Activated T-cell treated with anti-CD3 and anti-CD28 coated beads, Interleukin-2, amount 50 U/mL, for 72 hours (primary cell): Measurements from ENCODE around the gene PIK3C2G. TPM values are rescaled to one million over a fixed set of nuclear protein-coding genes. Genes with fewer than 3 reads are reported as not detected.

Source experiments
- ATAC-seq, 2 donors: fragments of 150-1000 bp; cut with Tn5 transposase; replicated peaks in 1 of 2; 2 replicates each; pipeline ENCODE4 v1.10.0; 2021; ENCODE audit warnings: moderate library complexity in 2 of 2, mild to moderate bottlenecking in 1 of 2
- DNase-seq, 2 donors: peaks; one replicate each; pipeline ENCODE4 v3.0.0; 2021 to 2022; ENCODE audit warnings: mixed read lengths in 1 of 2
- H3K27ac Mint-ChIP-seq: one replicate; pipeline ENCODE4 v1.8.0; 2022; ENCODE audit warnings: mild to moderate bottlenecking, moderate library complexity, mixed read lengths
- H3K27me3 Mint-ChIP-seq: one replicate; pipeline ENCODE4 v1.8.0; 2022; ENCODE audit warnings: low read depth, mixed read lengths
- H3K36me3 Mint-ChIP-seq, 2 donors: one replicate each; pipeline ENCODE4 v1.8.0; 2022; ENCODE audit warnings: mixed read lengths in 2 of 2, mild to moderate bottlenecking in 1 of 2; ENCODE audit not compliant: insufficient read depth in 2 of 2
- H3K4me1 Mint-ChIP-seq: one replicate; pipeline ENCODE4 v1.8.0; 2022; ENCODE audit warnings: low read depth, mixed read lengths
- H3K4me3 Mint-ChIP-seq, 2 donors: one replicate each; pipeline ENCODE4 v1.8.0; 2022; ENCODE audit warnings: mild to moderate bottlenecking in 2 of 2, mixed read lengths in 2 of 2, moderate library complexity in 2 of 2
- H3K9me3 Mint-ChIP-seq, 2 donors: one replicate each; pipeline ENCODE4 v1.8.0; 2022; ENCODE audit warnings: mixed read lengths in 2 of 2
- total RNA-seq, 2 donors: library from RNA; stranded (reverse); gene quantifications; one replicate each; pipeline ENCODE4 v1.2.3, GENCODE V29; 2022

The PIK3C2G gene
- total RNA-seq, 2 donors from 2014 or later: not detected

DNA sequence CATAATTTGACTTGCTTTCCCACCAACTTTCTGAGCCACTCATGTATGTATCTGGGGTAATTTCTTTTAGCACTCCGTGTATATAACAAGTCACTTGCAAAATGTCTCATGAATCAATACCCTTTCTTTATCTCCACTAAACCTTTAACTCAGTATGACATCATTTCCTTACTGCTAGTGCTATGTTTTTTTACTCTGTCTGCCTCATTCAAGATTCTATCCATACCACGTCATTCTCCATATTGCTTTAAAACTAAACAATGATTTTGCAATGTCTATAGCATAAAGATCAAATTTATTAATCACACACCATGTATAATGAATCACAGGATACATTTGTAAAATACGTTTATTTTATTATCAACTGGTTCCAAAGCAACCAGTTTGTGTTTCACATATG lies 178.2 kb downstream of the PIK3C2G start:
- no peaks in the 10 kb centered on the region for H3K4me1 Mint-ChIP-seq
- peaks cover 4% of the 10 kb centered on the region in 2 donors for H3K9me3 Mint-ChIP-seq
- no peak for ATAC-seq
- H3K27ac Mint-ChIP-seq: no peak overlapping the region
- H3K4me3 Mint-ChIP-seq: no peak overlapping the region
- no peaks in the 10 kb centered on the region for H3K36me3 Mint-ChIP-seq
- DNase-seq: no peak
- H3K27me3 Mint-ChIP-seq: no peaks in the 10 kb centered on the region

DNA sequence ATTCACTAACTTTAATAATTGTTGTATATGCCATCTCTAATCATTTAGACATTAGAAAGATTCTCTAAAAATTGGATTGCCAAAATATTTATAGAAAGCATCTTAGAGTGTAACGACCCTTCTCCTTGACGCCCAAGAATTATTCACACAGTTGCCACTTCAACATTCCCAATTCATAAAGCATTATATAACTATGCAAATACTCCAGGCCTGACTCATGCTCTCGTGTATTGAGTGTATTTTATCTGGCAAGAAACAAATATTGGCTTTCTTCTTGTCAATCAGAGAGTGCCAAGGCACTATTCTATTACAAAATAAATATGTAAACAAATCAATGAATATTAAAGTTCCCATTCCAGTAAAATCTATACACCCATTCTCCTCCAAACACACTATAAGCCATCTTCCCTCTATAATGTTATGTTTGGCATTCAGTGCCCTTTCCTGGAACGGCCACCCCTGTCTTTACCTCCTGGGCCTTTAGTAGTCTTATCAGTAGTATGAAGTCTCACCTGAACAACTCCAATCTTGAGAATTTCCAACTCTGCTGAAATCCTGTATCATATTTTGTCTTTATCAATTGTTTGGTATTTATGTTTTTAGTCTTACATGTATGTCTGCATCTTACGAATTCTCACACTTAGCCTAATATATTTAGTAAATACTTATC lies 182.6 kb downstream of the PIK3C2G start:
- Mint-ChIP-seq H3K27me3 (no peaks in the 10 kb centered on the region), H3K27ac (no peak overlapping the region), H3K4me3 (no peak overlapping the region), H3K36me3 (no peaks in the 10 kb centered on the region), H3K4me1 (no peaks in the 10 kb centered on the region), H3K9me3 (peaks cover 0 to 3% of the 10 kb centered on the region in 2 donors)
- DNase-seq (no peak), ATAC-seq (no peak)

DNA sequence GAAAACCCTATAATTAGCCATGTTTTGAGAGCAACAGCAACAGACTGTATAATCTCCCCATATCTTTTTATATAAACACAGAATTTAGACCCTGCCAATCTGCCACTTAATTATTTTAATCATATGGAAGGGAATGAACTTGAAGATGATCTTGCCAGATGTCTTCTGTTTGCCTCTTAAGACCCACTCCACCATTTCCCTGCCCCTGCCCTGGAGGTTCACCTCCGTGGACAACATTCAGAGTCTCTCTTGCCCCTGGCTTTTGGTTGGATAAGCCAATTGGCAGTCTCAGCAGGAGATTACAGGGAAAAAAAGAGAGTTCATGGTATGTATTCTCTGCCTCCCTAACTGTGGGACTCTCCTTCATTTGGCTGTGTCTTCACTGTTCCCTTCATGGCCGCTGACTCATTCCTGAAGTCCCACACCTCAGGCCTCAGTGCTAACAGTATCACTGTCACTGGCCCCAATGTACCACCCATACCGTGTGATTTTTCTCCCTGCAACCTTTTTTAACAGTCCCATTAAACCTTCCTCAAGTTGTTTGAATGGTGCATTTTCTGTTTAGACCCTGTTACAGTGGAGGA lies 184.8 kb downstream of the PIK3C2G start:
- no peaks in the 10 kb centered on the region for H3K4me1 Mint-ChIP-seq
- DNase-seq: no peak

GRCh38 chr12:18454330-18454729 lies 193.0 kb downstream of the PIK3C2G start:
- Mint-ChIP-seq H3K27me3 (no peaks in the 10 kb centered on the region), H3K27ac (no peak overlapping the region), H3K9me3 (peaks cover 4 to 6% of the 10 kb centered on the region in 2 donors), H3K4me3 (no peak overlapping the region), H3K36me3 (peaks cover 0 to 1% of the 10 kb centered on the region in 2 donors), H3K4me1 (no peaks in the 10 kb centered on the region)
- DNase-seq: no peak
- ATAC-seq: no peak

More for the DNA sequence above, 184.8 kb downstream of the PIK3C2G start:
- no peaks in the 10 kb centered on the region for H3K36me3 Mint-ChIP-seq
- peaks cover 0 to 5% of the 10 kb centered on the region in 2 donors for H3K9me3 Mint-ChIP-seq
- ATAC-seq: no peak
- H3K27ac Mint-ChIP-seq: no peak overlapping the region
- H3K4me3 Mint-ChIP-seq: no peak overlapping the region
- no peaks in the 10 kb centered on the region for H3K27me3 Mint-ChIP-seq

DNA sequence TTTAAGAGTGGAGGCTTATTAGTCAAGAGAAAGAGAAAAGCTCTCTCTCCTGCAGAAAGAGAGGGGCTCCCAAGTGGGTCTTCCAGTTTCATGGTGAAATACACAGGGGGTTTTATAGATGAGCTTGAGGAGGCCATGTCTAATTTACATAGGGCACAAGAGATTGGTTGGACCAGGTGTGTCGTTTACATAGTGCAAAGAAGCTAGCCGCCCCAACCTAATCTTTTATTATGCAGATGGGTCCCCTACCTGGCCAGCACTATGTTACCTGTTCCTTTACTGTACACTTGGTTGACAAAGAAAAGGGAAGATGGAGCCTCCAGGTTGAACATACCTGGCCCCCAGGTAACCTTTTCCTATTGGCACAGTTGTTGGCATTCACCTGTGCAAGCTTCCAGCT lies 195.0 kb downstream of the PIK3C2G start:
- H3K27me3 Mint-ChIP-seq: no peaks in the 10 kb centered on the region
- H3K4me1 Mint-ChIP-seq: no peaks in the 10 kb centered on the region
- H3K4me3 Mint-ChIP-seq: no peak overlapping the region
- ATAC-seq: no peak
- no peak overlapping the region for H3K27ac Mint-ChIP-seq
- H3K9me3 Mint-ChIP-seq: peaks cover 2 to 6% of the 10 kb centered on the region in 2 donors
- no peak for DNase-seq
- peaks cover 0 to 1% of the 10 kb centered on the region in 2 donors for H3K36me3 Mint-ChIP-seq

DNA sequence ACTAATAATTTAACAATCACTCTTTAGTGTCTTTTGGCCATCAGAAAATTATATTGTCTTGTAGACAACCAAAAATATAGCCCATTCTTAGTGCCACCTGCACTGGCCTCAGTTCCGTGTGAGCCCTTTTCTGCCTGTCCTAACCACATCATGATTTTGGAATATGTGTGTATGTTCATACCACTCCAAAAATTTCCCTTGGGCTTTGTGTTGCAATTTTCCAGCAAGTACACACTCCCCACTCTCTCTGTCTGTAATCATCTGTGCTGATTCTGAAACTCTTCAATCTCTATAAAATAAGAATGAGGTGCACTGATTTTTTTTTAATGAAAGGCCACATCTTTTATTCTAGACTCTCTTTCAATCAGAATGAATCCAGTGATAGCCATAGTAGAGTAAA lies 196.0 kb downstream of the PIK3C2G start:
- Mint-ChIP-seq H3K9me3 (peaks cover 2 to 7% of the 10 kb centered on the region in 2 donors), H3K4me3 (no peak overlapping the region), H3K27ac (no peak overlapping the region), H3K27me3 (no peaks in the 10 kb centered on the region), H3K36me3 (peaks cover 0 to 1% of the 10 kb centered on the region in 2 donors), H3K4me1 (no peaks in the 10 kb centered on the region)
- DNase-seq (no peak), ATAC-seq (no peak)

DNA sequence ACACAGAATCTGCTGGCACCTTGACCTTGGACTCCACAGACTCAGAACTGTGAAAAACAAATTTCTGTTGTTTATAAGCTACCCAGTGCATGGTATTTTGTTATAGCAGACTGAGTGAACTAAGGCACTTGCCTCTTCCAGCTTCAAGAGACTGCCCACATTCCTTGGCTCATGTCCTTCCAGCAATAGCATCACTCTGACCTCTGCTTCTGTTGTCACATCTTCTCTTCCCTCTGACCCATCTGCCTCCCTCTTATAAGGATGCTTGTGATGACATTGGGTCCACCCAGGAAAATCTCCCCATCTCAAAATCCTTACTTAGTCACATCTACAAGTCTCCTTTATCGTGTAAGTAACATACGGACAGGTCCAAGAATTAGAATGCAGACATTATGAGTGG lies 200.4 kb downstream of the PIK3C2G start:
- no peaks in the 10 kb centered on the region for H3K4me1 Mint-ChIP-seq
- peaks cover 2 to 6% of the 10 kb centered on the region in 2 donors for H3K9me3 Mint-ChIP-seq
- ATAC-seq (no peak), DNase-seq (no peak)
- no peak overlapping the region for H3K4me3 Mint-ChIP-seq
- H3K27me3 Mint-ChIP-seq: no peaks in the 10 kb centered on the region
- H3K36me3 Mint-ChIP-seq: no peaks in the 10 kb centered on the region
- no peak overlapping the region for H3K27ac Mint-ChIP-seq

- Mint-ChIP-seq H3K36me3 (no peaks in the 10 kb centered on the region), H3K4me1 (no peaks in the 10 kb centered on the region), H3K27me3 (no peaks in the 10 kb centered on the region), H3K27ac (no peak overlapping the region), H3K9me3 (peaks cover 2 to 6% of the 10 kb centered on the region in 2 donors), H3K4me3 (no peak overlapping the region)
- DNase-seq (no peak), ATAC-seq (no peak)
Observed at GRCh38 chr12:18462442-18462841, 201.1 kb downstream of the PIK3C2G start.

GRCh38 chr12:18467620-18468245 lies 206.4 kb downstream of the PIK3C2G start:
- Mint-ChIP-seq H3K27ac (no peak overlapping the region), H3K27me3 (no peaks in the 10 kb centered on the region), H3K4me1 (no peaks in the 10 kb centered on the region), H3K9me3 (peaks cover 0 to 2% of the 10 kb centered on the region in 2 donors), H3K4me3 (no peak overlapping the region), H3K36me3 (no peaks in the 10 kb centered on the region)
- ATAC-seq: no peak
- DNase-seq: no peak

DNA sequence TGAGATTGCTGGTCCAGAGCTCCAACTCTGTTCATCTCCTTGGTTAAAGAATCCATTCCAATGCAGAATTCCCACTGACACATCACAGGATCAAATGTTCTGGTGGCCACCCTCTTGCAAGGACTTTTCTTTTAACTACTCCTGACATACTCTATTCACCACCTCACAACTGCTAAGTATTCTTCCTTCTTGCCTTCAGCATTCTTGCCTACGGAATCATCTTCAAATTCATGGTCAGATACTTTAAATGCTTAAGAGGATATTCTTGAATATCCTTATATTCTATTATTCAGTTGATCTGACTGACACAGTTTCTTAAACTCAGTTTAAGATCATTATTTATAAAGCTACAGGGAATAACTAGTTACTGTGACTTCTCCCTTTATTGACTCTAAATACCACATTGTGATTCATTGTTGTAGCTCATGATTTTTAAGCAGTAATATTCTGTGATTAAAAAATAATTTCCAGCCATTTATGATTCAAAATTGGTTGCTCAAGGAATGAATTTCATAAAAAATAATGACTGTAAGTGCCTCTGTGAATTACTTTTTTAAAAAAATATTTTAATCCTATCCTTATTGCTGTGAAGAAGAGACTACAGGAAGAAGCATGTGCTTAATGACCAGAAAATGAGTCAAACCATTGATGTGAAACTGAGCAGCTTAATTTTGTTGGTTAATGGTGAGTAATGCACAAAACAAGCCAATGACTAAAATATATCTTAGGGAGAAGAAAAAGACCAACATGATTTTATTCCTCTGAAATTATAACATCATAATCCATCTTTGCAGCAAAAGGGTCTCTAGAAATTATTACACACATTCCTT lies 207.1 kb downstream of the PIK3C2G start:
- Mint-ChIP-seq H3K36me3 (no peaks in the 10 kb centered on the region), H3K4me1 (no peaks in the 10 kb centered on the region), H3K9me3 (peaks cover 0 to 2% of the 10 kb centered on the region in 2 donors), H3K27me3 (no peaks in the 10 kb centered on the region), H3K27ac (no peak overlapping the region), H3K4me3 (no peak overlapping the region)
- DNase-seq (no peak), ATAC-seq (no peak)

DNA sequence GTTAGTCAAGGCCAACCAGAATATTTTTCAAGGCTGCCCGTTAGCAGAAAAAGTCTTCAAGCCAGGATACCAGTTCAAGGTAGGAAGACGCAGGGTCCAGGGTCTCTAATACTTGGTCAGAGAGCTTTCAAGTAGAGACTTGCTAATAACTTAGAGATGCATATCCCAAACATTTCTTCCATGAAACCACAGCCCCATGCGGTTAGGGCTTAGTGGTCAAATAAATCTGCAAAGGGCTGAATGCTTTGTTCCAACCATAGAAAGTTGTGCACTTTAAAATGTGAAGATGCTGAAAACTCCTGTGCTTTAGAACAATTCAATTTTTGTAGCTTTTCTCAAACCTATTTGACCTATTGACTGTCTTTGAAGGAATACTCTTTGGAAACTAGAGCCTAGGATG lies 208.9 kb downstream of the PIK3C2G start:
- DNase-seq: no peak
- ATAC-seq: no peak
- H3K4me1 Mint-ChIP-seq: no peaks in the 10 kb centered on the region
- no peak overlapping the region for H3K27ac Mint-ChIP-seq
- H3K9me3 Mint-ChIP-seq: peaks cover 0 to 2% of the 10 kb centered on the region in 2 donors
- H3K27me3 Mint-ChIP-seq: no peaks in the 10 kb centered on the region
- H3K4me3 Mint-ChIP-seq: no peak overlapping the region
- H3K36me3 Mint-ChIP-seq: no peaks in the 10 kb centered on the region

GRCh38 chr12:18472304-18472703 lies 211.0 kb downstream of the PIK3C2G start:
- no peak overlapping the region for H3K4me3 Mint-ChIP-seq
- no peaks in the 10 kb centered on the region for H3K27me3 Mint-ChIP-seq
- no peak overlapping the region for H3K27ac Mint-ChIP-seq
- H3K9me3 Mint-ChIP-seq: peaks cover 0 to 5% of the 10 kb centered on the region in 2 donors
- H3K36me3 Mint-ChIP-seq: no peaks in the 10 kb centered on the region
- H3K4me1 Mint-ChIP-seq: no peaks in the 10 kb centered on the region
- DNase-seq (no peak), ATAC-seq (no peak)

DNA sequence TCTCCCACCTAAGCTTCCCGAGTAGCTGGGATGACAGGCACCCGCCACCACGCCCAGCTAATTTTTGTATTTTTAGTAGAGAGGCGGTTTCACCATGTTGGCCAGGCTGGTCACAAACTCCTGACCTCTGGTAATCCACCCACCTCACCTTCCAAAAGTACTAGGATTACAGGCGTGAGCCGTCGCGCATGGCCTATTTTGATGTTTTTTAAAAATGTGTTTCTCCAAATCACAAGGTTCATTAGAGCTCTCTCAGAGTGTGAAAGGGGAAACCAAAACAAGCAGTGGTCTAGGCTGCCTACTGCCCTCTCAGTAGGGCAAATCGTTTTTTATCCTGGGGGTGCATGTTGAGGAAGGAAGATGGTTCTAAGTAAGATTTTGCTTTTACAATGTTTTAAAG lies 211.5 kb downstream of the PIK3C2G start:
- Mint-ChIP-seq H3K4me1 (no peaks in the 10 kb centered on the region), H3K27ac (no peak overlapping the region), H3K36me3 (no peaks in the 10 kb centered on the region), H3K27me3 (no peaks in the 10 kb centered on the region), H3K9me3 (peaks cover 0 to 5% of the 10 kb centered on the region in 2 donors), H3K4me3 (no peak overlapping the region)
- ATAC-seq (no peak), DNase-seq (no peak)
